ENCODE measurements around the gene GNA15. TPM values are rescaled to one million over a fixed set of nuclear protein-coding genes. Genes with fewer than 3 reads are reported as not detected.

The GNA15 gene
- total and polyA plus RNA-seq, 12 donors, result 0.61 to 16.3 (median 6.8) TPM

GRCh38 chr19:3098141-3098514, 37.7 kb upstream of the GNA15 start:
- peak overlapping the region in 2 of 4 donors; percentile 2 to 93 for H3K4me3 ChIP-seq
- TF ChIP-seq POLR2A (IDR thresholded peaks at IDR 0.05) (no peak), CTCF (IDR thresholded peaks at IDR 0.05) (peak in 1 of 6 experiments; percentile 9)
- intact Hi-C loops (cut with DNase I), result no loop called here
- H3K9me3 ChIP-seq (replicated peaks in 1 of 3), result no peaks in the 10 kb centered on the region
- H3K4me1 ChIP-seq (replicated peaks in 1 of 2), result peaks cover 49 to 64% of the 10 kb centered on the region in 2 donors
- 20 to 72% (median 60%) methylated on average over 1 to 18 of the region's 18 CpGs for WGBS, 4 donors
- no peak for DNase-seq
- H3K36me3 ChIP-seq (replicated peaks in 1 of 2), result no peaks in the 10 kb centered on the region
- H3K27me3 ChIP-seq, result no peaks in the 10 kb centered on the region
- H3K27ac ChIP-seq, result peak overlapping the region in 4 of 5 donors; percentile 66 to 89 (median 83)

GRCh38 chr19:3098515-3099346, 37.1 kb upstream of the GNA15 start:
- intact Hi-C loops (cut with DNase I), result no loop called here
- 14 to 22% (median 18%) methylated on average over 16 to 40 of the region's 40 CpGs for WGBS, 4 donors

GRCh38 chr19:3099347-3100145, 36.3 kb upstream of the GNA15 start:
- WGBS, 4 donors, result 87 to 94% (median 89%) methylated on average over 18 to 29 of the region's 29 CpGs
- TF ChIP-seq POLR2A (IDR thresholded peaks at IDR 0.05) (no peak), CTCF (IDR thresholded peaks at IDR 0.05) (no peak)
- Histone ChIP-seq H3K4me3 (peak overlapping the region in 1 of 4 donors; percentile 93), H3K4me1 (replicated peaks in 1 of 2) (peaks cover 58 to 75% of the 10 kb centered on the region in 2 donors), H3K9me3 (replicated peaks in 1 of 3) (no peaks in the 10 kb centered on the region), H3K27me3 (no peaks in the 10 kb centered on the region), H3K36me3 (replicated peaks in 1 of 2) (no peaks in the 10 kb centered on the region), H3K27ac (peak overlapping the region; percentile 52 to 89 (median 78))
- DNase-seq, result no peak
- intact Hi-C loops (cut with DNase I), result loop anchor here (10.0 kb wide), 2 partner anchors 135 to 145 kb away; no protein-coding TSS in a partner anchor

More at GRCh38 chr19:3098515-3099346, 37.1 kb upstream of the GNA15 start:
- TF ChIP-seq POLR2A (IDR thresholded peaks at IDR 0.05) (peak; percentile 6 to 55), CTCF (IDR thresholded peaks at IDR 0.05) (no peak)
- peak overlapping the region; percentile 52 to 89 (median 78) for H3K27ac ChIP-seq
- H3K36me3 ChIP-seq (replicated peaks in 1 of 2), result no peaks in the 10 kb centered on the region
- no peaks in the 10 kb centered on the region for H3K27me3 ChIP-seq
- H3K9me3 ChIP-seq (replicated peaks in 1 of 3), result no peaks in the 10 kb centered on the region
- DNase-seq, result peak; percentile 54 to 88 (median 79)
- H3K4me3 ChIP-seq, result peak overlapping the region in 2 of 4 donors; percentile 2 to 93
- peaks cover 55 to 70% of the 10 kb centered on the region in 2 donors for H3K4me1 ChIP-seq (replicated peaks in 1 of 2)

- peak in 1 of 7 donors; percentile 16 for DNase-seq
- intact Hi-C loops (cut with DNase I), result loop anchor here (10.0 kb wide), 2 partner anchors 136 to 146 kb away; no protein-coding TSS in a partner anchor
- H3K4me1 ChIP-seq (replicated peaks in 1 of 2), result peaks cover 53 to 74% of the 10 kb centered on the region in 2 donors
- WGBS, 4 donors, result 48 to 61% (median 57%) methylated on average over 8 to 14 of the region's 14 CpGs
- peak overlapping the region in 2 of 5 donors; percentile 26 to 88 for H3K27ac ChIP-seq
- TF ChIP-seq CTCF (IDR thresholded peaks at IDR 0.05) (no peak), POLR2A (IDR thresholded peaks at IDR 0.05) (no peak)
- no peaks in the 10 kb centered on the region for H3K9me3 ChIP-seq (replicated peaks in 1 of 3)
- no peak overlapping the region for H3K4me3 ChIP-seq
- H3K36me3 ChIP-seq (replicated peaks in 1 of 2), result no peaks in the 10 kb centered on the region
- H3K27me3 ChIP-seq, result no peaks in the 10 kb centered on the region
Measured at GRCh38 chr19:3100331-3100730, 35.5 kb upstream of the GNA15 start.

Measured in adrenal gland (tissue), 12 donors.